ENCODE measurements around the gene MMD.

GRCh38 chr17:55402374-55402773 lies 19.3 kb downstream of the MMD start:
- TF ChIP-seq POLR2AphosphoS5 (IDR thresholded peaks at IDR 0.05; ENCODE audit: borderline replicate concordance, low read depth, low read length): no peak
- TF ChIP-seq EZH2 (IDR thresholded peaks at IDR 0.05): no peak
- TF ChIP-seq FOXP2 (optimal IDR thresholded peaks at IDR 0.05; ENCODE audit: control extremely low read depth, extremely low read length, insufficient read depth): no peak

Data from SK-N-MC (cell line).